ENCODE results near the gene NDUFB7. TPM values are rescaled to one million over a fixed set of nuclear protein-coding genes. Genes with fewer than 3 reads are reported as not detected.
A peak's percentile ranks its signal among the peaks of the same experiment; 100 is the strongest.

The NDUFB7 gene
- total RNA-seq, 1 experiment from 2014 or later = 254 TPM

DNA sequence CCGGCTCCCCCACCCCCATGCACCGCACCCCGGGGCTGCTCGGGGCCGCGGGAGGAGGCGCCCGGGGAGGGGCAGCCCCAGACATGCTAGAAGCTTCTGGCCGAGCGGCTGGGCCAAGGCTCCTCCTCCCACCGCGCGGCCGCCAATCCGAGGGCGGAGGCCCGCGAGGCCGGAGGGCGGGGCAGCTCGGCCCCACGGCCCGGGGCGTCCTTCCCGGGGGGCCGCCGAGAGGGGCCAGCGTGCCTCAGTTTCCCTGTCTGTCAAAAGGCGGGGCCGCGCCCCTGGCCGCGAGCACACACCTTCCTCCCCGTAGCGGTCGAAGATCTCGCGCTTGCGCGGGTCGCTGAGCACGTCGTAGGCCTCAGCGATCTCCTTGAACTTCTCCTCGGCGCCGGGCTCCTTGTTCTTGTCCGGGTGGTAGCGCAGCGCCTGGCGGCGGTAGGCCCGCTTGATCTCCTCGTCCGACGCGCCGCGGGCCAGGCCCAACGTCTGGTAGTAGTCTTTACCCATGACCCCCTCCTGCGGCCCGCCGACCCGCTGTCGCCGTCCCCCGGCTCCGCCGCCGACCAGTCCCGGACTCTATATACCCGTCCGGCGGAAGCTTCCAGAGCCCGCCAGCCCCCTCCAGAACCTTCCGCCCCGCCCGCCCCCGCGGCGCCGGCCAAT lies 53.9 kb downstream of the NDUFB7 start, which contains the start of gene DNAJB1 (continued):
- TF ChIP-seq, protein P1, sequence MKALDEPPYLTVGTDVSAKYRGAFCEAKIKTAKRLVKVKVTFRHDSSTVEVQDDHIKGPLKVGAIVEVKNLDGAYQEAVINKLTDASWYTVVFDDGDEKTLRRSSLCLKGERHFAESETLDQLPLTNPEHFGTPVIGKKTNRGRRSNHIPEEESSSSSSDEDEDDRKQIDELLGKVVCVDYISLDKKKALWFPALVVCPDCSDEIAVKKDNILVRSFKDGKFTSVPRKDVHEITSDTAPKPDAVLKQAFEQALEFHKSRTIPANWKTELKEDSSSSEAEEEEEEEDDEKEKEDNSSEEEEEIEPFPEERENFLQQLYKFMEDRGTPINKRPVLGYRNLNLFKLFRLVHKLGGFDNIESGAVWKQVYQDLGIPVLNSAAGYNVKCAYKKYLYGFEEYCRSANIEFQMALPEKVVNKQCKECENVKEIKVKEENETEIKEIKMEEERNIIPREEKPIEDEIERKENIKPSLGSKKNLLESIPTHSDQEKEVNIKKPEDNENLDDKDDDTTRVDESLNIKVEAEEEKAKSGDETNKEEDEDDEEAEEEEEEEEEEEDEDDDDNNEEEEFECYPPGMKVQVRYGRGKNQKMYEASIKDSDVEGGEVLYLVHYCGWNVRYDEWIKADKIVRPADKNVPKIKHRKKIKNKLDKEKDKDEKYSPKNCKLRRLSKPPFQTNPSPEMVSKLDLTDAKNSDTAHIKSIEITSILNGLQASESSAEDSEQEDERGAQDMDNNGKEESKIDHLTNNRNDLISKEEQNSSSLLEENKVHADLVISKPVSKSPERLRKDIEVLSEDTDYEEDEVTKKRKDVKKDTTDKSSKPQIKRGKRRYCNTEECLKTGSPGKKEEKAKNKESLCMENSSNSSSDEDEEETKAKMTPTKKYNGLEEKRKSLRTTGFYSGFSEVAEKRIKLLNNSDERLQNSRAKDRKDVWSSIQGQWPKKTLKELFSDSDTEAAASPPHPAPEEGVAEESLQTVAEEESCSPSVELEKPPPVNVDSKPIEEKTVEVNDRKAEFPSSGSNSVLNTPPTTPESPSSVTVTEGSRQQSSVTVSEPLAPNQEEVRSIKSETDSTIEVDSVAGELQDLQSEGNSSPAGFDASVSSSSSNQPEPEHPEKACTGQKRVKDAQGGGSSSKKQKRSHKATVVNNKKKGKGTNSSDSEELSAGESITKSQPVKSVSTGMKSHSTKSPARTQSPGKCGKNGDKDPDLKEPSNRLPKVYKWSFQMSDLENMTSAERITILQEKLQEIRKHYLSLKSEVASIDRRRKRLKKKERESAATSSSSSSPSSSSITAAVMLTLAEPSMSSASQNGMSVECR (CRISPR knock-in tag; IDR thresholded peaks at IDR 0.05; ENCODE audit: borderline replicate concordance) = peak; percentile 83
- TF ChIP-seq ZNF396 (CRISPR knock-in tag; IDR thresholded peaks at IDR 0.05; ENCODE audit: borderline replicate concordance) (no peak), ZNF317 (CRISPR knock-in tag; IDR thresholded peaks at IDR 0.05; ENCODE audit: borderline replicate concordance, low read depth) (0 out of 2 replicates have a peak, but pooled peaks have one; percentile 12), NFATC4 (CRISPR knock-in tag; IDR thresholded peaks at IDR 0.05) (peak; percentile 72; the same call in 1 of the 2 replicates), SP1 (CRISPR knock-in tag; conservative IDR thresholded peaks at IDR 0.05) (no peak), EMX1 (CRISPR knock-in tag; IDR thresholded peaks at IDR 0.05) (0 out of 2 replicates have a peak, but pooled peaks have one; percentile 53), FOXK1 (CRISPR knock-in tag; IDR thresholded peaks at IDR 0.05) (peak; percentile 55; the same call in 1 of the 2 replicates), MYBL2 (CRISPR knock-in tag; IDR thresholded peaks at IDR 0.05) (peak; percentile 88), TCF7 (CRISPR knock-in tag; IDR thresholded peaks at IDR 0.05; ENCODE audit: low read depth) (0 out of 2 replicates have a peak, but pooled peaks have one; percentile 33), TEAD1 (CRISPR knock-in tag; IDR thresholded peaks at IDR 0.05) (peak; percentile 78), ATF1 (CRISPR knock-in tag; IDR thresholded peaks at IDR 0.05) (0 out of 2 replicates have a peak, but pooled peaks have one; percentile 43), ZNF423 (CRISPR knock-in tag; IDR thresholded peaks at IDR 0.05) (peak; percentile 95), ZNF263 (CRISPR knock-in tag; IDR thresholded peaks at IDR 0.05; ENCODE audit: low read depth) (no peak), ZNF416 (CRISPR knock-in tag; IDR thresholded peaks at IDR 0.05) (peak; percentile 90)
- TF ChIP-seq, protein P2, sequence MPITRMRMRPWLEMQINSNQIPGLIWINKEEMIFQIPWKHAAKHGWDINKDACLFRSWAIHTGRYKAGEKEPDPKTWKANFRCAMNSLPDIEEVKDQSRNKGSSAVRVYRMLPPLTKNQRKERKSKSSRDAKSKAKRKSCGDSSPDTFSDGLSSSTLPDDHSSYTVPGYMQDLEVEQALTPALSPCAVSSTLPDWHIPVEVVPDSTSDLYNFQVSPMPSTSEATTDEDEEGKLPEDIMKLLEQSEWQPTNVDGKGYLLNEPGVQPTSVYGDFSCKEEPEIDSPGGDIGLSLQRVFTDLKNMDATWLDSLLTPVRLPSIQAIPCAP (CRISPR knock-in tag; IDR thresholded peaks at IDR 0.05) = no peak
- TF ChIP-seq, protein P3, sequence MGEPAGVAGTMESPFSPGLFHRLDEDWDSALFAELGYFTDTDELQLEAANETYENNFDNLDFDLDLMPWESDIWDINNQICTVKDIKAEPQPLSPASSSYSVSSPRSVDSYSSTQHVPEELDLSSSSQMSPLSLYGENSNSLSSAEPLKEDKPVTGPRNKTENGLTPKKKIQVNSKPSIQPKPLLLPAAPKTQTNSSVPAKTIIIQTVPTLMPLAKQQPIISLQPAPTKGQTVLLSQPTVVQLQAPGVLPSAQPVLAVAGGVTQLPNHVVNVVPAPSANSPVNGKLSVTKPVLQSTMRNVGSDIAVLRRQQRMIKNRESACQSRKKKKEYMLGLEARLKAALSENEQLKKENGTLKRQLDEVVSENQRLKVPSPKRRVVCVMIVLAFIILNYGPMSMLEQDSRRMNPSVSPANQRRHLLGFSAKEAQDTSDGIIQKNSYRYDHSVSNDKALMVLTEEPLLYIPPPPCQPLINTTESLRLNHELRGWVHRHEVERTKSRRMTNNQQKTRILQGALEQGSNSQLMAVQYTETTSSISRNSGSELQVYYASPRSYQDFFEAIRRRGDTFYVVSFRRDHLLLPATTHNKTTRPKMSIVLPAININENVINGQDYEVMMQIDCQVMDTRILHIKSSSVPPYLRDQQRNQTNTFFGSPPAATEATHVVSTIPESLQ (CRISPR knock-in tag; IDR thresholded peaks at IDR 0.05) = no peak
- TF ChIP-seq, protein P4, sequence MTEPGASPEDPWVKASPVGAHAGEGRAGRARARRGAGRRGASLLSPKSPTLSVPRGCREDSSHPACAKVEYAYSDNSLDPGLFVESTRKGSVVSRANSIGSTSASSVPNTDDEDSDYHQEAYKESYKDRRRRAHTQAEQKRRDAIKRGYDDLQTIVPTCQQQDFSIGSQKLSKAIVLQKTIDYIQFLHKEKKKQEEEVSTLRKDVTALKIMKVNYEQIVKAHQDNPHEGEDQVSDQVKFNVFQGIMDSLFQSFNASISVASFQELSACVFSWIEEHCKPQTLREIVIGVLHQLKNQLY (CRISPR knock-in tag; IDR thresholded peaks at IDR 0.05) = peak; percentile 86; the same call in 1 of the 2 replicates
- TF ChIP-seq, protein P5, sequence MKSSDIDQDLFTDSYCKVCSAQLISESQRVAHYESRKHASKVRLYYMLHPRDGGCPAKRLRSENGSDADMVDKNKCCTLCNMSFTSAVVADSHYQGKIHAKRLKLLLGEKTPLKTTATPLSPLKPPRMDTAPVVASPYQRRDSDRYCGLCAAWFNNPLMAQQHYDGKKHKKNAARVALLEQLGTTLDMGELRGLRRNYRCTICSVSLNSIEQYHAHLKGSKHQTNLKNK (CRISPR knock-in tag; IDR thresholded peaks at IDR 0.05) = peak; percentile 32; the same call in 1 of the 2 replicates
- TF ChIP-seq, protein P6, sequence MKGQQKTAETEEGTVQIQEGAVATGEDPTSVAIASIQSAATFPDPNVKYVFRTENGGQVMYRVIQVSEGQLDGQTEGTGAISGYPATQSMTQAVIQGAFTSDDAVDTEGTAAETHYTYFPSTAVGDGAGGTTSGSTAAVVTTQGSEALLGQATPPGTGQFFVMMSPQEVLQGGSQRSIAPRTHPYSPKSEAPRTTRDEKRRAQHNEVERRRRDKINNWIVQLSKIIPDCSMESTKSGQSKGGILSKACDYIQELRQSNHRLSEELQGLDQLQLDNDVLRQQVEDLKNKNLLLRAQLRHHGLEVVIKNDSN (CRISPR knock-in tag; IDR thresholded peaks at IDR 0.05) = peak; percentile 43; the same call in 1 of the 2 replicates
- TF ChIP-seq, protein P7, sequence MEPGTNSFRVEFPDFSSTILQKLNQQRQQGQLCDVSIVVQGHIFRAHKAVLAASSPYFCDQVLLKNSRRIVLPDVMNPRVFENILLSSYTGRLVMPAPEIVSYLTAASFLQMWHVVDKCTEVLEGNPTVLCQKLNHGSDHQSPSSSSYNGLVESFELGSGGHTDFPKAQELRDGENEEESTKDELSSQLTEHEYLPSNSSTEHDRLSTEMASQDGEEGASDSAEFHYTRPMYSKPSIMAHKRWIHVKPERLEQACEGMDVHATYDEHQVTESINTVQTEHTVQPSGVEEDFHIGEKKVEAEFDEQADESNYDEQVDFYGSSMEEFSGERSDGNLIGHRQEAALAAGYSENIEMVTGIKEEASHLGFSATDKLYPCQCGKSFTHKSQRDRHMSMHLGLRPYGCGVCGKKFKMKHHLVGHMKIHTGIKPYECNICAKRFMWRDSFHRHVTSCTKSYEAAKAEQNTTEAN (CRISPR knock-in tag; IDR thresholded peaks at IDR 0.05) = 0 out of 2 replicates have a peak, but pooled peaks have one; percentile 50
- TF ChIP-seq, protein P8, sequence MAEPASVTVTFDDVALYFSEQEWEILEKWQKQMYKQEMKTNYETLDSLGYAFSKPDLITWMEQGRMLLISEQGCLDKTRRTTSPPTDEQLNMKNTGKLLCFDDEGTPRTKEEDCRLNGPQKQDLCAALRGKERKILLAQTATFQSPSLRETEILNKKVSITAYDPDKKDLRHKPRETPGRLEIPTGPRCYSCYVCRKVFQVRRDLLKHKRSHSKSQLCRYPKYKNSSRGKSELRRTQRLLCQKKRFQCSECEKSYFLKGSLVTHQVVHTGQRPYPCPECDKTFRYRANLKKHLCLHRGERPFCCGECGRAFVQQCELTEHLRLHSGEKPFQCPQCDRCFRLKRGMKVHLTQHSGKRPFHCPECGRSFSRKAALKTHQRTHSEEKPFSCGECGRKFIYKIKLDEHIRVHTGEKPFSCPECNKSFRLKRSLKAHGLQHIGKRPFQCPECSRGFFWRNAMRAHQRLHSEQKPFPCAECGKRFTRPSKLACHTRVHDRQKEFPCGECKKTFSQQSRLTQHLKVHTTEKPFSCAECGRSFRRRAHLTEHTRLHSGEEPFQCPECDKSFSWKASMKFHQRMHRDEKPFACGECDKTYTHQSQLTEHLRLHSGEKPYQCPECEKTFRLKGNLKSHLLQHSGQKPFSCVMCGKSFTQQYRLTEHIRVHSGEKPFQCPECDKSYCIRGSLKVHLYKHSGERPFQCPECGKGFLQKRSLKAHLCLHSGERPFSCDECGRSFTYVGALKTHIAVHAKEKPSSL (CRISPR knock-in tag; conservative IDR thresholded peaks at IDR 0.05) = no peak
- TF ChIP-seq, protein P9, sequence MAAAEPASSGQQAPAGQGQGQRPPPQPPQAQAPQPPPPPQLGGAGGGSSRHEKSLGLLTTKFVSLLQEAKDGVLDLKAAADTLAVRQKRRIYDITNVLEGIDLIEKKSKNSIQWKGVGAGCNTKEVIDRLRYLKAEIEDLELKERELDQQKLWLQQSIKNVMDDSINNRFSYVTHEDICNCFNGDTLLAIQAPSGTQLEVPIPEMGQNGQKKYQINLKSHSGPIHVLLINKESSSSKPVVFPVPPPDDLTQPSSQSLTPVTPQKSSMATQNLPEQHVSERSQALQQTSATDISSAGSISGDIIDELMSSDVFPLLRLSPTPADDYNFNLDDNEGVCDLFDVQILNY (CRISPR knock-in tag; IDR thresholded peaks at IDR 0.05) = peak; percentile 47; the same call in 1 of the 2 replicates
- TF ChIP-seq, protein P10, sequence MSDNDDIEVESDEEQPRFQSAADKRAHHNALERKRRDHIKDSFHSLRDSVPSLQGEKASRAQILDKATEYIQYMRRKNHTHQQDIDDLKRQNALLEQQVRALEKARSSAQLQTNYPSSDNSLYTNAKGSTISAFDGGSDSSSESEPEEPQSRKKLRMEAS (CRISPR knock-in tag; IDR thresholded peaks at IDR 0.05) = peak; percentile 23; the same call in 1 of the 2 replicates

All from WTC11 (cell line).